GM21423 (cell line): ENCODE measurements around the gene IL12RB1.
"Not testable (repeated sequence)": the region's sequence is repeated elsewhere in the genome, so short reads cannot be mapped to it uniquely, and the experiment has no call there.

Experiments
- ATAC-seq: cut with Tn5 transposase; IDR thresholded peaks from one replicate; pipeline ENCODE4 v1.9.1; 2021; ENCODE audit warnings: mild to moderate bottlenecking, moderate library complexity; ENCODE audit not compliant: unreplicated experiment

IL12RB1 gene

DNA sequence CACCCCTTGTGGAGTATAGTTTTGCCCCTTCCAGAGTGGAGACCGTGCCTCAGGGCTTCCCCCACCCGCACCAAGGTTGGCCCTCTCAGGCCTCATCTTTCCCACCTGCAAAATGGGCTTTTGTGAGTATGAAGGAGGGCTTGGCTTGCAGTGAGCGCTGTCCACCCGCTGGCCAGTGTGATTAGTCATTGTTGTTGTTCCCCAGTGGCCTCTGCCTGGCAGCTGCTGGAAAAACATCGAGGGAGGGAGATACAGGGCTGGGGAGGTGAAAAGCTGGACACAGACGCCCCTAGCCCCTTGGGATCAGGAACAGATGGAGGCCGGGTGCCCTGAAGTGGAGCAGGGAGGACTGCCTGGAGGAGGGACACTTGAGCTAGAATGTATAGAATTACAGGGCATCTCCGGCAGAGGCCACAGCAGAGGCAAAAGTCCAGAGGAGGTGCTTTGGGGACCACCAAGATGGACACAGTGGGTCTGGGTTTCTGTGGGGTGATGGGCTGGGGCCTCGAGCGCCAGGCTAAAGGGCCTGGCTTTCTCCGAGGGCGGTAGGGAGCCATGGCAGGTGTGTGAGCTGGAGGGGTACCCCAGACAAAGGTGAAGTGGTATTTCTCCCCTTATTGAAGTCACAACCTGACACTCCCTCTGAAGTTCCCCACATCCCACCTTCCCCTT is 3.9 kb upstream of the IL12RB1 start:
- ATAC-seq, result no peak

DNA sequence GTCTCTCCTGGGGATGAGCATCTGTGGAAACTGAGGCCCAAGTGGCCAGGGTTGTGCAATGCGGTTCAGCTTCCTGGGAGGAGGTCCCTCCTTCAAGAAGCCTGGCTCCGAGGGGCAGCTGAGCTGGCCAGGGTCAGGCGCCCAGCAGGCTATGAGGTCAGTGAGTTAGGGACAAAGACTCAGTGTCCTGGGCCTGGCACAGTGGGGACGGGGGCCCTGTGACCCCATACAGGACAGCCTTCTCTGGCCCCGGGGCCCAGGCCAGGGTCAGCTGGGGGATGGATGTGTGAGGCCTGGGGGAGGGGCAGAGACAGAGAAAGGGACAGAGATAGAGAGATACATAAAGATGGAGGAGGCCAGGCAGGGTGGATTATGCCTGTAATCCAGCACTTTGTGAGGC is 3.0 kb upstream of the IL12RB1 start:
- ATAC-seq, result no peak

- not testable (repeated sequence) for ATAC-seq
Observed at GRCh38 chr19:18089096-18089541, 2.4 kb upstream of the IL12RB1 start.

DNA sequence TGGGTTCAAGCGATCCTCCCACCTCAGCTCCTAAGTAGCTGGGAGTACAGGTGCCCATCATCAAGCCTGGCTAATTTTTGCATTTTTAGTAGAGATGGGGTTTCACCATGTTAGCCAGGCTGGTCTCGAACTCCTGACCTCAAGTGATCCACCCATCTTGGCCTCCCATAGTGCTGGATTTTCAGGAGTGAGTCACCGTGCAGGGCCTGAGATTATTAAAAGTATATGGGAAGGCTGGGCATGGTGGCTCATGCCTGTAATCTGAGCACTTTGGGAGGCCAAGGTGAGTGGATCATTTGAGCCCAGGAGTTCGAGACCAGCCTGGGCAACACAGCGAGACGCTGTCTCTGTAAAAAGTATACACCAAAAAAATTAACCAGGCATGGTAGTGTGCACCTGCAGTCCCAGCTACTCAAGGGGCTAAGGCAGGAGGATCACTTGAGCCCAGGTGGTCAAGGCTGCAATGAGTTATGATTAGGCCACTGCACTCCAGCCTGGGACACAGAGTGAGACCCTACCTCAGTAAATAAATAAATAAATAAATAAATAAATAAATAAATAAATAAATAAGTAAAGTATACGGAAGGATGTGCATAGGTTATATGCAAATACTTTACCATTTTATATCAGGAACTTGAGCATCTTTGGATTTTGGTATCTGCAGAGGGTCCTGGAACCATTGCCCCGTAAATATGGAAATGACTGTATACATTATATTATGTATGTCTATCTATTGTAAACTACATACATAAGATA is 854 bp downstream of the IL12RB1 start:
- ATAC-seq, result no peak

DNA sequence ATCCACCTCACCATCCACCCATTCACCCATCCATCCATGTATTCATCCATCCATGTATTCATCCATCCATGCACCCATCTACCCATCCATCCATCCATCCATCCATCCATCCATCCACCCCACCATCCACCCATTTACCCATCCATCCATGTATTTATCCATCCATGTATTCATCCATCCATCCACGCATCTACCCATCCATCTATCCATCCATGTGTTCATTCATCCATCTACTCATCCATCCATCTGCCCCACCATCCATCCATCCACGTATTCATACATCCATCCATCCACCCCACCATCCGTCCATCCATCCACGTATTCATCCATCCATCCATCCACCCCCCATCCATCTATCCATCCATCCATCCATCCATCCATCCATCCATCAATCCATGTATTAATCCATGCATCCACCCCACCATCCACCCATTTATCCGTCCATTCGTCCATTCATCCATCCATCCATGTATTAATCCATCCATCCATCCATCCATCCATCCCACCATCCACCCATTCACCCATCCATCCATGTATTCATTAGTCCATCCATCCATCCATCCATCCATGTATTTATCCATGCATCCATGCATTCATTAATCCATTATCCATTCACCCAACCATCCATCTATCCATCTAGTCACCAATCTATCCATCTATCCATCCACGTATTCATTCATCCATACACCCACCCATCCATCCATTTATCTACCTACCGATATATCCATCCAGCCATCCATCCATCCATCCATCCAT is 2.6 kb downstream of the IL12RB1 start:
- ATAC-seq, result no peak

GRCh38 chr19:18074192-18074591 is 12.5 kb downstream of the IL12RB1 start:
- ATAC-seq, result no peak

DNA sequence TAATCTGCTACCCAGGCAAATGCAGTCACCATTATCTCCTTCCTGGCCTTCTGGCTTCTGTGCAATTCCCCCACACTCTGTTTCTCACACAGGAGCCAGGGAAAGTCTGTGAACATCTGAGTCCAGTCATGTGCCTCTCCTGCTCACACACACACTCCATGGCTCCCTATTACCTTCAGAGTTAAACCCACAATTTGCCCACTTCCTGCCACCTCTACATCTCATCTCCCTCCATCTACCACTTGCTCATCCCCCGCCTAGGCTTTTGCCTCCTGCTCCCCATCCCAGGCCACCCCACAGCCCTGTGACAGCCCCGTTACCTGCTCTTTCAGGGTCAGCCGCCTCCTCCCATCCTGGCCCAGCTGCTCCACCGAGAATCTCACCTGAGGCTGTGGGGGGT is 13.5 kb downstream of the IL12RB1 start:
- ATAC-seq, result no peak

- ATAC-seq, result no peak
Observed at GRCh38 chr19:18072335-18072734, 14.4 kb downstream of the IL12RB1 start.

GRCh38 chr19:18070181-18070580 is 16.6 kb downstream of the IL12RB1 start:
- no peak for ATAC-seq

DNA sequence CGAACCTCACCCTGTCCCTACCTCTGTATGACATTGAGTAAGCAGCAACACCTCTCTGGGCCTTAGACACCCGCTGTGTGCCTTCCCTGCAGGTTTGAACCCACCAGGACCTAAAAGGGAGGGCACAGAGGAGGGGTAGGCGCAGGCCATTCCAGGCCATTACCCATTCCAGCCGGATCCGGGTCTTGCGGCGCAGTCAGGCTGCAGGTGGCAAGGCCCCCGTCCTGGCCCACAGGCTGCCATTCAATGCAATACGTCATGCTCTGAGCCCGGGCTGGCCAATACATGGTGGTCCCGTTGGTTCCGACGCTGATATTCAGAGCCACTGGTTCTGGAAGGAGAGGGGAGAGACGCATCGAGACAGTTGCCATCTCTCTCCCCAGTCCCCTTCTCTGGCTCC is 17.4 kb downstream of the IL12RB1 start:
- ATAC-seq, result no peak

DNA sequence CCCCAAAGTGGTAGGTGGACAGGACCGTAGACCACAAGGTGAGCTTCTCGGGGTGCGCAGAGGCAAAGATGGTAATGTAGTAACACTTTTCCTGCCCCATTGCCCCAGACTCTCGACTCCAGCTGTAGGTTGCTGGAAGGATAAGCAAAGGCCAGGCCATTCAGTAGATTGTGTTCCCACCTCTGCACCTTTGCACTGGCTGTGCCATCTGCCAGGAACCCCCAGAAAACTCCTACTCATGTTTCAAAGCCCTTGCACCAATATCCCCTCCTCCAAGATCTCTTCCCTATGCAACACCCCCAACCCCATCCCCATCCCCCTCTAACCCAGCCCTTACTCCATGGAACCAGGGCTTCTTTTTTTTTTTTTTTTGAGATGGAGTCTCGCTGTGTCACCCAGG is 18.3 kb downstream of the IL12RB1 start:
- no peak for ATAC-seq

- ATAC-seq, result no peak
Observed at GRCh38 chr19:18065173-18065495, 21.6 kb downstream of the IL12RB1 start.

DNA sequence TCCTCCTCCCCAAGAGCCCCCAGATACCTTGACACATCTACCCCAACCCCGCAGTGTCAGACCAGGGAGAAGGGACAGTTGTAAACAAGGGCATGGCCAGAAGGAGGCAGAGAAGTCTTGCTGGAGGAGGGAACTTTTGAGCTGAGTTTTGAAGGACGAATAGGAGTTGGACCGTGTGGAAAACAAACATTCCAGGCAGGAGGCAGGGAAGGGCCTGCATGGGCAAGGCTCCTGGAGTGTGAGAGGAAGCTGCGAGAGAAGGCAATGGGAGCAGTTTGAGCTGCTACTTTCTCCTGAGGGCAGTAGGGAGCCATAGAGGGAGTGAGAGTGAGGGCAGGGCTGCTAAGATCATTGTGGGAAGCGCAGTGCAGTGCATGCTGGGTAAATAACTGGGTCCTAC is 23.3 kb downstream of the IL12RB1 start:
- no peak for ATAC-seq

DNA sequence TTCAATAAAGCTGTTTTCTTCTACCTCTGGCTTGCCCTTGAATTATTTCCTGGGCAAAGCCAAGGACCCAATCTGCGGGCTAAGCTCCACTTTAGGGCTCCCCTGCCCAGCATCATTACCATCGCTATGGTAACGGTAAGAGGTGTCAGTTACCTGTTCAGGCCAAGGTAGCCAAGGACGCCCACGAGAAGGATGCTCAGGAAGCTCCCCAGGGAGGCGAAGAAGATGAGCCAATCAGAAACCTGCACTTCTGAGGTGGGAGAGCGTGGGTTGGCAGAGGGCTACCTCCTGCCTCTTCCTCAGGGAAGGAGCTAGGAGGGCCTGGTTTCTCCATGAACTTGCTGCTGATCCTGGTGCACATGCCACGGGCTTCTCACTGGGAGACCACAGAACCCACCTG is 24.7 kb downstream of the IL12RB1 start:
- no peak for ATAC-seq

DNA sequence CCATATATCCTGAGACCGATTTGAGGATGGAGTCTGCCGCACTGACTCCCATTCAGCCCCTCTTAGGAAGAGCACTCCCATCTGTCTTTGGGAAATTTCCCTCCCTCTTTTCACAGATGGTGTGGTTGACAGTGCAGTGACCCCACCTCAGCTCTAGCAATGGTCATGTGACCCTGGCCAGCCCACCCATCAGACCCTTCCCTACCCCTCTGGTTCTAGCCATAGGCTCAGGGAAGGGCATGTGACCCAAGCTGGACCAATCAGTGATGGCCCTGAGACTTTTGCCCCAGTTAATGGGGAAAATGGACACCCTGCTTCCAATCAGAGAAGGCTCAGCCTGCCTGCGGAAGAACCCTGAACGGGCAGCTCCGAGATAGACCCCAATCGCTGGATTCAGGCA is 26.3 kb downstream of the IL12RB1 start:
- no peak for ATAC-seq

- no peak for ATAC-seq
Observed at GRCh38 chr19:18059902-18060301, 26.8 kb downstream of the IL12RB1 start.

- ATAC-seq, result no peak
Observed at GRCh38 chr19:18059297-18059696, 27.4 kb downstream of the IL12RB1 start.

DNA sequence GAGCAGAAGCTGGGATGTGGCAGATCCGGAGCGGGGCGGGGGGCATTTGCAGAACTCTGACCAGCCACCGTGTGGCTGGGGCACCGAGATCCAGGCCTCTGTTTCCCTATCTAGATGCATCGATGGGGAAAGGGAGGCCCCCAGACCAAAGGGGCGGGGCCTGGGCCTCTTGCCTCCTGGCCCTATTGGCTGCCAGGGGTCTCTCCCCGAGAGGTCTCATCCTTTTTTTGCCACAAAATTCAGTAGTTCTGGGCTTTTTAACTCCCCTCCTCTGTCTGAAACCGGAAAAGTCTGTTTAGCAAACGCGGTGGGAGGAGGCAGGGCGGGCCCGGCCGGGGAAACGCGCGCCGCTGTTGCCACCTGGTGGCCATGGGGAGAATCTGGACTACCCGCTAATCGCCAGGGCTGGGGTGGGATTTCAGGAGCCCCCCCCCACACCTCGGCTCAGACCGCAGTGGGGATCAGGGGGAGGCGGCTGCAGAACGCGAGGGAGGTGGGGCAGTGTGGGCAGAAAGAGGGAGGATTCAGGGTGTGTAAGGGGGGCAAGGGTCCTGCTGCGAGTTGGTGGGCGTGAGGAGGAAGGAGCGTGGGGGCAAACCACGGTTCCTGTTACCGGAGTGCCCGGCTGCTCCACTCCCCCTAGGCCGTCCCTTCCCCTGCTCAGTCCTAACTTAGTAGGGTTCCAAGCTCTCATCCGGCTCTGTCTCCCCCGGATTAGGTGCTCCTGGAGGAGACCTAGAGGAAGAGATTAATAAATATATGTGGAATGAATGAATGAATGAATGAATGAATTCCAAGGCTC is 28.3 kb downstream of the IL12RB1 start:
- no peak for ATAC-seq

- ATAC-seq, result no peak
Observed at GRCh38 chr19:18057557-18057956, 29.2 kb downstream of the IL12RB1 start.

GRCh38 chr19:18055967-18056366 is 30.8 kb downstream of the IL12RB1 start:
- no peak for ATAC-seq

DNA sequence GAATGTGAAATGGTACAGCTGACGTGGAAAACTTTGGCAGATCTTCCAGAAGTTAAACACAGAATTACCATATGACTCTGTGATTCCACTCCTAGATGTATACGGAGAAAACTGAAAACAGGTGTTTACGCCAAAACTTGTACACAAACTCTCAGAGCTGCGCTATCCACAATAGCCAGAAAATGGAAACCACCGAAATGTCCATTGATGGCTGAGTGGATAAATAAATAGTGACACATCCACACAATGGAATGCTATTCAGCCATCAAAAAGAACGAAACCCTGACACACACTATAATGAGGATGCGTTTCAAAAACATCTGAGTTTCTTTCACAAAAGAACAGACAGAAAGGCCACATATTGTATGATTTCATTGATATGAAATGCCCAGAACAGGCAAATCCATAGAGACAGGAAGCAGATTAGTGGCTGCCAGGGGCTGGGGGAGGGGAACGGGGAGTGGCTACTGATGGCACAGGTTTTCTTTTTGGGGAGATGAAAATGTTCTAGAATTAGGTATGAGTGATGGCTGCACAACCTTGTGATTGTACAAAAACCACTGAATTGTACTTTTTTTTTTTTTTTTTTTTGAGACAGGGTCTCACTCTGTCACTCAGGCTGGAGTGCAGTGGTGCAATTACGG is 33.0 kb downstream of the IL12RB1 start:
- no peak for ATAC-seq
